GM12801 (cell line): ENCODE measurements around the gene RPL6.

Experiments used
- TF ChIP-seq, protein P1 (sequence below): IDR thresholded peaks from one replicate; pipeline ENCODE4 v1.5.1; 2011; ENCODE audit warnings: control low read depth; ENCODE audit not compliant: insufficient read length; ENCODE audit errors: extremely low read depth

RPL6 gene

GRCh38 chr12:112386726-112387125, 22.7 kb downstream of the RPL6 start:
- TF ChIP-seq, protein P1, sequence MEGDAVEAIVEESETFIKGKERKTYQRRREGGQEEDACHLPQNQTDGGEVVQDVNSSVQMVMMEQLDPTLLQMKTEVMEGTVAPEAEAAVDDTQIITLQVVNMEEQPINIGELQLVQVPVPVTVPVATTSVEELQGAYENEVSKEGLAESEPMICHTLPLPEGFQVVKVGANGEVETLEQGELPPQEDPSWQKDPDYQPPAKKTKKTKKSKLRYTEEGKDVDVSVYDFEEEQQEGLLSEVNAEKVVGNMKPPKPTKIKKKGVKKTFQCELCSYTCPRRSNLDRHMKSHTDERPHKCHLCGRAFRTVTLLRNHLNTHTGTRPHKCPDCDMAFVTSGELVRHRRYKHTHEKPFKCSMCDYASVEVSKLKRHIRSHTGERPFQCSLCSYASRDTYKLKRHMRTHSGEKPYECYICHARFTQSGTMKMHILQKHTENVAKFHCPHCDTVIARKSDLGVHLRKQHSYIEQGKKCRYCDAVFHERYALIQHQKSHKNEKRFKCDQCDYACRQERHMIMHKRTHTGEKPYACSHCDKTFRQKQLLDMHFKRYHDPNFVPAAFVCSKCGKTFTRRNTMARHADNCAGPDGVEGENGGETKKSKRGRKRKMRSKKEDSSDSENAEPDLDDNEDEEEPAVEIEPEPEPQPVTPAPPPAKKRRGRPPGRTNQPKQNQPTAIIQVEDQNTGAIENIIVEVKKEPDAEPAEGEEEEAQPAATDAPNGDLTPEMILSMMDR: no peak

GRCh38 chr12:112382866-112383265, 26.5 kb downstream of the RPL6 start:
- TF ChIP-seq, protein P1: no peak

- TF ChIP-seq, protein P1: no peak
These were observed 27.3 kb downstream of the RPL6 start, which contains the start of gene HECTD4 for GRCh38 chr12:112381883-112382796. HECTD4 (minus strand) TSS chr12:112382431; CDS start chr12:112382128, 303 bp downstream.

- TF ChIP-seq, protein P1: no peak
These were observed 28.0 kb downstream of the RPL6 start for GRCh38 chr12:112381406-112381882.

- TF ChIP-seq, protein P1: no peak
These were observed 28.6 kb downstream of the RPL6 start for GRCh38 chr12:112380663-112381405.

- TF ChIP-seq, protein P1: no peak
These were observed 34.3 kb downstream of the RPL6 start for GRCh38 chr12:112375105-112375504.

- TF ChIP-seq, protein P1: no peak
These were observed 35.2 kb downstream of the RPL6 start for GRCh38 chr12:112374166-112374740.
